Globus pallidus (tissue), 1 donor: Measurements from ENCODE around the gene EML3.
A peak's percentile ranks its signal among the peaks of the same experiment; 100 is the strongest.
"Not testable (repeated sequence)": the region's sequence is repeated elsewhere in the genome, so short reads cannot be mapped to it uniquely, and the experiment has no call there.

Source experiments
- DNase-seq: peaks from one replicate; pipeline ENCODE4 v3.0.0-alpha.2; 2015; ENCODE audit warnings: low spot score

The EML3 gene

GRCh38 chr11:62612366-62613290 is at the start of gene EML3, which contains the start of gene ROM1:
Gene EML3, minus strand, starts transcription at chr11:62612775. Its CDS starts 318 bp downstream, at chr11:62612457.
Gene ROM1, plus strand, starts transcription at chr11:62613257. Its CDS starts 25 bp downstream, at chr11:62613282.
- peak; percentile 88 for DNase-seq

- no peak for DNase-seq
Observed at GRCh38 chr11:62656796-62657429, 44.3 kb upstream of the EML3 start.

GRCh38 chr11:62654297-62654696 is 41.7 kb upstream of the EML3 start:
- no peak for DNase-seq

- DNase-seq: no peak
Observed at GRCh38 chr11:62652161-62653006, 39.8 kb upstream of the EML3 start.

GRCh38 chr11:62650283-62650682 is 37.7 kb upstream of the EML3 start:
- not testable (repeated sequence) for DNase-seq

GRCh38 chr11:62649486-62649885 is 36.9 kb upstream of the EML3 start:
- DNase-seq: no peak

- DNase-seq: no peak
Observed at GRCh38 chr11:62648967-62649364, 36.4 kb upstream of the EML3 start.

GRCh38 chr11:62648185-62648966 is 35.8 kb upstream of the EML3 start:
- no peak for DNase-seq

- DNase-seq: no peak
Observed at GRCh38 chr11:62647609-62648005, 35.0 kb upstream of the EML3 start.

GRCh38 chr11:62646825-62647608 is 34.4 kb upstream of the EML3 start:
- no peak for DNase-seq

GRCh38 chr11:62645946-62646824 is 33.6 kb upstream of the EML3 start, which contains the start of gene GANAB:
Gene GANAB, minus strand, starts transcription at chr11:62646613. Its CDS starts 14 bp downstream, at chr11:62646599.
- DNase-seq: peak; percentile 98

GRCh38 chr11:62645671-62645945 is 33.0 kb upstream of the EML3 start:
- DNase-seq: no peak

GRCh38 chr11:62644220-62644619 is 31.6 kb upstream of the EML3 start:
- no peak for DNase-seq

GRCh38 chr11:62632492-62632891 is 19.9 kb upstream of the EML3 start:
- DNase-seq: no peak

GRCh38 chr11:62627713-62628112 is 15.1 kb upstream of the EML3 start:
- no peak for DNase-seq

- DNase-seq: no peak
Observed at GRCh38 chr11:62622476-62623089, 10.0 kb upstream of the EML3 start.

- DNase-seq: peak; percentile 98
Observed at GRCh38 chr11:62621567-62622470, 9.2 kb upstream of the EML3 start, which contains the start of gene B3GAT3. Gene B3GAT3, minus strand, starts transcription at chr11:62621986. Its CDS starts 39 bp downstream, at chr11:62621947.

GRCh38 chr11:62621027-62621566 is 8.5 kb upstream of the EML3 start:
- no peak for DNase-seq
